GM21447 (cell line): ENCODE measurements around the gene ACSL5.

ENCODE experiments used
- ATAC-seq: cut with Tn5 transposase; IDR thresholded peaks from one replicate; pipeline ENCODE4 v1.9.1; 2021; ENCODE audit not compliant: unreplicated experiment

Gene ACSL5

GRCh38 chr10:112373912-112374338 lies at the start of gene ACSL5:
Gene ACSL5 (plus strand): TSS chr10:112374116. CDS start chr10:112394947, 20,831 bp downstream.
- no peak for ATAC-seq

- ATAC-seq, result no peak
These were observed 46.2 kb upstream of the ACSL5 start for GRCh38 chr10:112327678-112328077.

GRCh38 chr10:112330162-112330561 lies 43.8 kb upstream of the ACSL5 start:
- no peak for ATAC-seq

- ATAC-seq, result no peak
These were observed 43.2 kb upstream of the ACSL5 start for GRCh38 chr10:112330607-112331160.

GRCh38 chr10:112332022-112332421 lies 41.9 kb upstream of the ACSL5 start:
- no peak for ATAC-seq

- ATAC-seq, result no peak
These were observed 41.2 kb upstream of the ACSL5 start for GRCh38 chr10:112332509-112333228.

GRCh38 chr10:112333452-112333851 lies 40.5 kb upstream of the ACSL5 start:
- no peak for ATAC-seq

GRCh38 chr10:112335111-112335867 lies 38.6 kb upstream of the ACSL5 start:
- ATAC-seq, result no peak

GRCh38 chr10:112335868-112336265 lies 38.0 kb upstream of the ACSL5 start:
- ATAC-seq, result no peak

- ATAC-seq, result no peak
These were observed 37.2 kb upstream of the ACSL5 start for GRCh38 chr10:112336556-112337201.

- no peak for ATAC-seq
These were observed 35.0 kb upstream of the ACSL5 start for GRCh38 chr10:112338957-112339356.

GRCh38 chr10:112340601-112341000 lies 33.3 kb upstream of the ACSL5 start:
- ATAC-seq, result no peak

- no peak for ATAC-seq
These were observed 30.7 kb upstream of the ACSL5 start for GRCh38 chr10:112343056-112343806.

GRCh38 chr10:112344261-112344660 lies 29.7 kb upstream of the ACSL5 start:
- ATAC-seq, result no peak

- no peak for ATAC-seq
These were observed 28.7 kb upstream of the ACSL5 start for GRCh38 chr10:112345202-112345601.

GRCh38 chr10:112345743-112346142 lies 28.2 kb upstream of the ACSL5 start:
- no peak for ATAC-seq

- no peak for ATAC-seq
These were observed 27.1 kb upstream of the ACSL5 start for GRCh38 chr10:112346774-112347173.

- ATAC-seq, result no peak
These were observed 25.9 kb upstream of the ACSL5 start for GRCh38 chr10:112347709-112348671.

GRCh38 chr10:112348759-112349158 lies 25.2 kb upstream of the ACSL5 start:
- ATAC-seq, result no peak
